IMR-90 (cell line): ENCODE measurements around the gene PRDM5. TPM values are rescaled to one million over a fixed set of nuclear protein-coding genes. Genes with fewer than 3 reads are reported as not detected.

Experiments
- ATAC-seq: fragments of 200-7000 bp; cut with Tn5 transposase; 2 replicates; pipeline ENCODE4 v1.9.1; 2020; ENCODE audit warnings: low read depth, mild to moderate bottlenecking, moderate library complexity
- BruUV-seq: library from RNA; stranded (reverse); fragments of 400-500 nt; replicated peaks from 2 replicates; lab custom pipeline; 2021; lab: Mats Ljungman, UMichigan
- CTCF ChIA-PET: fragments of 300-600 bp; formaldehyde crosslinking; extraction: SDS; loops from one replicate; lab custom pipeline; 2021; ENCODE audit warnings: antibody characterized with exemption; lab: Yijun Ruan, JAX
- POLR2A ChIA-PET: fragments of 300-600 bp; sonication (Branson Sonifier 250); formaldehyde crosslinking; loops from one replicate; lab custom pipeline; 2022; ENCODE audit warnings: antibody characterized with exemption; ENCODE audit not compliant: unreplicated experiment; lab: Charles Lee
- DNase-seq: peaks from one replicate; pipeline ENCODE4 v3.0.0; 2013
- H2AFZ ChIP-seq: replicated peaks from 2 replicates; pipeline ENCODE3; 2013; ENCODE audit warnings: low read length, mild to moderate bottlenecking; ENCODE audit not compliant: poor library complexity
- H2AK5ac ChIP-seq: 2 replicates; pipeline ENCODE4 v1.6.1; 2013; ENCODE audit warnings: low read depth, low read length, inconsistent platforms
- H2AK9ac ChIP-seq: replicated peaks from 2 replicates; pipeline ENCODE3; 2013; ENCODE audit warnings: mild to moderate bottlenecking, low read depth, low read length, moderate library complexity; ENCODE audit not compliant: poor library complexity
- H2BK120ac ChIP-seq: 2 replicates; pipeline ENCODE4 v1.6.1; 2013; ENCODE audit warnings: low read depth, low read length, inconsistent platforms
- H2BK15ac ChIP-seq: 3 replicates; pipeline ENCODE4 v1.6.1; 2013; ENCODE audit warnings: low read depth, low read length, inconsistent platforms
- H2BK20ac ChIP-seq: 2 replicates; pipeline ENCODE4 v1.6.1; 2013; ENCODE audit warnings: low read depth, mild to moderate bottlenecking, inconsistent platforms, low read length, moderate library complexity
- H2BK5ac ChIP-seq: 2 replicates; pipeline ENCODE4 v1.6.1; 2013; ENCODE audit warnings: mild to moderate bottlenecking, low read depth, low read length, inconsistent platforms; ENCODE audit not compliant: poor library complexity, severe bottlenecking
- H3K14ac ChIP-seq: replicated peaks from 2 replicates; pipeline ENCODE4 v1.6.1; 2013; ENCODE audit warnings: low read depth, low read length, inconsistent platforms
- H3K18ac ChIP-seq: 2 replicates; pipeline ENCODE4 v1.6.1; 2013; ENCODE audit warnings: low read depth, low read length, control low read depth
- H3K23ac ChIP-seq: 2 replicates; pipeline ENCODE4 v1.6.1; 2013; ENCODE audit warnings: low read depth, low read length, inconsistent platforms
- H3K27ac ChIP-seq: 2 replicates; pipeline ENCODE4 v1.5.1; 2013; ENCODE audit warnings: mild to moderate bottlenecking, control low read depth, low read length; ENCODE audit not compliant: insufficient read depth
- H3K27me3 ChIP-seq: 2 replicates; pipeline ENCODE4 v1.6.1; 2013; ENCODE audit warnings: low read length; ENCODE audit not compliant: control insufficient read depth, insufficient read depth
- H3K36me3 ChIP-seq: 2 replicates; pipeline ENCODE4 v1.6.1; 2013; ENCODE audit warnings: low read length, mixed read lengths; ENCODE audit not compliant: control insufficient read depth, insufficient read depth
- H3K4ac ChIP-seq: 2 replicates; pipeline ENCODE4 v1.6.1; 2013; ENCODE audit warnings: low read depth, low read length, inconsistent platforms
- H3K4me1 ChIP-seq: 2 replicates; pipeline ENCODE4 v1.6.1; 2013; ENCODE audit warnings: low read length, mixed read lengths; ENCODE audit not compliant: control insufficient read depth, insufficient read depth
- H3K4me2 ChIP-seq: 2 replicates; pipeline ENCODE4 v1.6.1; 2013; ENCODE audit warnings: low read depth, mild to moderate bottlenecking, control low read depth, low read length, moderate library complexity
- H3K4me3 ChIP-seq: 2 replicates; pipeline ENCODE4 v1.5.1; 2013; ENCODE audit warnings: low read depth, mild to moderate bottlenecking, control low read depth, low read length, moderate library complexity; ENCODE audit not compliant: insufficient read depth
- H3K56ac ChIP-seq: 2 replicates; pipeline ENCODE4 v1.6.1; 2013; ENCODE audit warnings: low read length, inconsistent platforms; ENCODE audit not compliant: insufficient read depth; ENCODE audit errors: extremely low read depth
- H3K79me1 ChIP-seq, 2 experiments: 2 replicates each; pipeline ENCODE4 v1.6.1; 2013; ENCODE audit warnings: low read length in 2 of 2, inconsistent platforms in 1 of 2, low read depth in 1 of 2
- H3K9ac ChIP-seq: 2 replicates; pipeline ENCODE4 v1.6.1; 2013; ENCODE audit warnings: low read depth, low read length, control low read depth
- H3K9me1 ChIP-seq: 2 replicates; pipeline ENCODE4 v1.6.1; 2013; ENCODE audit warnings: low read length, inconsistent platforms; ENCODE audit not compliant: insufficient read depth
- H3K9me3 ChIP-seq: 2 replicates; pipeline ENCODE4 v1.6.1; 2013; ENCODE audit warnings: low read length; ENCODE audit not compliant: control insufficient read depth, insufficient read depth
- H4K20me1 ChIP-seq: 2 replicates; pipeline ENCODE4 v1.6.1; 2013; ENCODE audit warnings: low read length, inconsistent platforms; ENCODE audit not compliant: insufficient read depth
- H4K5ac ChIP-seq: 2 replicates; pipeline ENCODE4 v1.6.1; 2013; ENCODE audit warnings: mild to moderate bottlenecking, low read depth, low read length, control low read depth
- H4K8ac ChIP-seq, 2 experiments: 2 replicates each; pipeline ENCODE4 v1.6.1; 2013; ENCODE audit warnings: low read depth in 2 of 2, low read length in 2 of 2, control low read depth in 1 of 2, inconsistent platforms in 1 of 2
- H4K91ac ChIP-seq: 2 replicates; pipeline ENCODE4 v1.6.1; 2013; ENCODE audit warnings: low read depth, low read length, inconsistent platforms; ENCODE audit not compliant: insufficient read depth
- CEBPB ChIP-seq: IDR thresholded peaks from 2 replicates; pipeline ENCODE4 v1.6.1; 2012; ENCODE audit warnings: low read depth, low read length, improper control_type of control experiment
- CTCF ChIP-seq: conservative IDR thresholded peaks from 2 replicates; pipeline ENCODE4 v1.5.1; 2012; ENCODE audit warnings: mild to moderate bottlenecking, low read depth, low read length, improper control_type of control experiment
- RAD21 ChIP-seq: IDR thresholded peaks from 2 replicates; pipeline ENCODE4 v1.6.1; 2012; ENCODE audit warnings: low read length, improper control_type of control experiment
- SMC3 ChIP-seq: fragments of 150-350 bp; IDR thresholded peaks from 2 replicates; pipeline ENCODE4 v1.6.1; 2016; ENCODE audit warnings: low read depth, mild to moderate bottlenecking, antibody characterized with exemption, low read length, moderate library complexity
- WGBS, 2 experiments: methylation state at CpG; one replicate each; pipeline versions ENCODE4 v1.1.5 to v1.1.7; 2013; ENCODE audit warnings: missing lambda C conversion rate in 2 of 2; ENCODE audit not compliant: insufficient read length in 1 of 2; ENCODE audit errors: extremely low coverage in 2 of 2; 5-methylcytosine and 5-hydroxymethylcytosine counted together
- dilution Hi-C: fragments of 300-500 bp; cut with HindIII; formaldehyde crosslinking; loops from one replicate; pipeline ENCODE4 v1.14.3; 2018; ENCODE audit warnings: low sequenced_read_pairs; ENCODE audit not compliant: unreplicated experiment
- in situ Hi-C: fragments of 300-500 bp; cut with MboI; formaldehyde crosslinking; loops from 3 replicates; pipeline ENCODE4 v1.14.3; 2019; ENCODE audit warnings: low sequenced_read_pairs, inconsistent platforms, mixed read lengths
- intact Hi-C: fragments of 100-400 bp; cut with micrococcal nuclease; formaldehyde crosslinking; loops from 2 replicates; pipeline ENCODE4 v1.10.0; 2022
- polyA plus RNA-seq, 3 experiments: library from polyadenylated mRNA; depleted of rRNA; stranded (reverse); fragments of >200 nt; gene quantifications; 2 replicates each; pipeline ENCODE4 v1.2.3, GENCODE V29; 2012; ENCODE audit warnings: low replicate concordance in 1 of 3
- total RNA-seq: library from RNA; depleted of rRNA; stranded (reverse); fragments of >200 nt; gene quantifications from 2 replicates; pipeline ENCODE4 v1.2.3, GENCODE V29; 2012

Gene PRDM5
- total and polyA plus RNA-seq, 2 of the 4 experiments (the other 2 are of a cell fraction), result 4.1 to 10.8 TPM

GRCh38 chr4:120809518-120809917, 113.0 kb downstream of the PRDM5 start:
- Histone ChIP-seq H4K20me1 (no peaks in the 10 kb centered on the region), H2AK5ac (no peak overlapping the region), H3K4me1 (0 out of 2 replicates have a peak, but pooled peaks cover 2% of the 10 kb centered on the region), H3K18ac (no peak overlapping the region), H4K5ac (no peak overlapping the region), H2AFZ (no peak overlapping the region), H3K27ac (no peak overlapping the region), H4K91ac (no peak overlapping the region), H3K36me3 (no peaks in the 10 kb centered on the region; the same call in 1 of the 2 replicates), H2BK15ac (no peak overlapping the region), H3K79me1 (no peaks in the 10 kb centered on the region), H2BK120ac (no peak overlapping the region), H3K4me2 (no peak overlapping the region), H4K8ac (no peak overlapping the region), H2AK9ac (no peak overlapping the region), H3K23ac (no peak overlapping the region), H3K4me3 (no peak overlapping the region), H2BK20ac (no peak overlapping the region), H3K4ac (no peak overlapping the region), H3K56ac (no peak overlapping the region), H2BK5ac (no peak overlapping the region), H3K27me3 (no peaks in the 10 kb centered on the region), H3K9ac (no peak overlapping the region), H3K9me1 (no peaks in the 10 kb centered on the region), H3K9me3 (no peaks in the 10 kb centered on the region), H3K14ac (no peak overlapping the region)
- ChIA-PET CTCF (interaction anchor here (0.5 kb wide), 1 partner anchor 14 kb away, joined by 3 read pairs; no protein-coding TSS in a partner anchor), POLR2A (no interaction called here)
- BruUV-seq, result no TSS peak
- ATAC-seq (no peak), DNase-seq (no peak)
- WGBS, 2 experiments, result no CpG with 5 or more reads among the region's 1 CpG
- TF ChIP-seq CTCF (peak; percentile 42), SMC3 (peak; percentile 13; the same call in 1 of the 2 replicates), CEBPB (no peak), RAD21 (peak; percentile 40)
- intact Hi-C loops (no loop called here), in situ Hi-C loops (no loop called here), dilution Hi-C loops (no loop called here)
